Fibroblast of gingiva (primary cell): ENCODE results near the gene SERTAD3.

ENCODE experiments used
- DNase-seq: peaks from one replicate; pipeline ENCODE4 v3.0.0-alpha.2; 2011; ENCODE audit warnings: low read depth

The SERTAD3 gene

GRCh38 chr19:40425450-40426287 is 18.5 kb downstream of the SERTAD3 start, which contains the start of gene SERTAD1:
Gene SERTAD1 (minus strand): TSS chr19:40425992. CDS start chr19:40423546, 2,446 bp downstream.
- peak; percentile 99 for DNase-seq

- no peak for DNase-seq
Measured at GRCh38 chr19:40424637-40425449, 19.3 kb downstream of the SERTAD3 start.

- no peak for DNase-seq
Measured at GRCh38 chr19:40423938-40424337, 20.2 kb downstream of the SERTAD3 start.

- DNase-seq, result no peak
Measured at GRCh38 chr19:40422748-40423566, 21.2 kb downstream of the SERTAD3 start.

GRCh38 chr19:40421993-40422747 is 22.0 kb downstream of the SERTAD3 start:
- DNase-seq, result no peak

- DNase-seq, result peak; percentile 93
Measured at GRCh38 chr19:40420766-40421765, 23.1 kb downstream of the SERTAD3 start.

- DNase-seq, result no peak
Measured at GRCh38 chr19:40420451-40420765, 23.7 kb downstream of the SERTAD3 start.

GRCh38 chr19:40419780-40420179 is 24.4 kb downstream of the SERTAD3 start:
- no peak for DNase-seq

- no peak for DNase-seq
Measured at GRCh38 chr19:40419066-40419612, 25.0 kb downstream of the SERTAD3 start.

- DNase-seq, result no peak
Measured at GRCh38 chr19:40418040-40418439, 26.1 kb downstream of the SERTAD3 start.

GRCh38 chr19:40417643-40417981 is 26.5 kb downstream of the SERTAD3 start:
- DNase-seq, result no peak

- DNase-seq, result peak; percentile 20
Measured at GRCh38 chr19:40416918-40417642, 27.1 kb downstream of the SERTAD3 start.

GRCh38 chr19:40415768-40416167 is 28.4 kb downstream of the SERTAD3 start:
- no peak for DNase-seq

- DNase-seq, result no peak
Measured at GRCh38 chr19:40414542-40415535, 29.3 kb downstream of the SERTAD3 start.

GRCh38 chr19:40413291-40413845 is 30.8 kb downstream of the SERTAD3 start, which contains the start of gene PRX:
Gene PRX (minus strand): TSS chr19:40413378. CDS start chr19:40407932, 5,446 bp downstream.
- DNase-seq, result no peak

- DNase-seq, result no peak
Measured at GRCh38 chr19:40412866-40413265, 31.3 kb downstream of the SERTAD3 start.

- DNase-seq, result no peak
Measured at GRCh38 chr19:40411958-40412499, 32.1 kb downstream of the SERTAD3 start.
